ES-I3 (cell line): ENCODE results near the gene TIMM29.
"Not testable (repeated sequence)": the region's sequence is repeated elsewhere in the genome, so short reads cannot be mapped to it uniquely, and the experiment has no call there.

Experiments used
- H3K36me3 ChIP-seq: 2 replicates; pipeline ENCODE4 v1.6.1; 2013; ENCODE audit warnings: mild to moderate bottlenecking, low read length, control low read depth, moderate library complexity; ENCODE audit not compliant: insufficient read depth
- H3K4me1 ChIP-seq: 2 replicates; pipeline ENCODE4 v1.6.1; 2013; ENCODE audit warnings: mild to moderate bottlenecking, control low read depth, low read length; ENCODE audit not compliant: insufficient read depth
- H3K9ac ChIP-seq: 2 replicates; pipeline ENCODE4 v1.6.1; 2013; ENCODE audit warnings: low read depth, mild to moderate bottlenecking, low read length, moderate library complexity
- H3K9me3 ChIP-seq: 2 replicates; pipeline ENCODE4 v1.6.1; 2013; ENCODE audit warnings: mild to moderate bottlenecking, low read length, moderate library complexity; ENCODE audit not compliant: control insufficient read depth, insufficient read depth

TIMM29 gene

DNA sequence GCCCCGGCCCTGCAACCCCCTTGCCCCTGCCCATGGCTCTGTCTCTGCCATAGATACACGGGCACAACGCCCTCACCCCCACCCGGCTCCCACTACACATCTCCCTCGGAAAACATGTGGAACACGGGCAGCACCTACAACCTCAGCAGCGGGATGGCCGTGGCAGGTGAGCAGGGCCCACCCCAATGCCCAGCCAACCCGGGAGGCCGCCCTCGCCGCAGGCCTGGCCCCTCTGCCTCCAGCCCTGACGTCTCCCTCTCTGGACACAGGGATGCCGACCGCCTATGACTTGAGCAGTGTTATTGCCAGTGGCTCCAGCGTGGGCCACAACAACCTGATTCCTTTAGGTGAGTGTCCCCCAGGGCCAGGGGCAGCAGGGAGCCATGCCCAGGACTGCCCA, 7.8 kb upstream of the TIMM29 start:
- H3K9me3 ChIP-seq, result no peaks in the 10 kb centered on the region
- no peak overlapping the region for H3K9ac ChIP-seq
- H3K36me3 ChIP-seq, result peaks cover 11% of the 10 kb centered on the region
- H3K4me1 ChIP-seq, result no peaks in the 10 kb centered on the region

DNA sequence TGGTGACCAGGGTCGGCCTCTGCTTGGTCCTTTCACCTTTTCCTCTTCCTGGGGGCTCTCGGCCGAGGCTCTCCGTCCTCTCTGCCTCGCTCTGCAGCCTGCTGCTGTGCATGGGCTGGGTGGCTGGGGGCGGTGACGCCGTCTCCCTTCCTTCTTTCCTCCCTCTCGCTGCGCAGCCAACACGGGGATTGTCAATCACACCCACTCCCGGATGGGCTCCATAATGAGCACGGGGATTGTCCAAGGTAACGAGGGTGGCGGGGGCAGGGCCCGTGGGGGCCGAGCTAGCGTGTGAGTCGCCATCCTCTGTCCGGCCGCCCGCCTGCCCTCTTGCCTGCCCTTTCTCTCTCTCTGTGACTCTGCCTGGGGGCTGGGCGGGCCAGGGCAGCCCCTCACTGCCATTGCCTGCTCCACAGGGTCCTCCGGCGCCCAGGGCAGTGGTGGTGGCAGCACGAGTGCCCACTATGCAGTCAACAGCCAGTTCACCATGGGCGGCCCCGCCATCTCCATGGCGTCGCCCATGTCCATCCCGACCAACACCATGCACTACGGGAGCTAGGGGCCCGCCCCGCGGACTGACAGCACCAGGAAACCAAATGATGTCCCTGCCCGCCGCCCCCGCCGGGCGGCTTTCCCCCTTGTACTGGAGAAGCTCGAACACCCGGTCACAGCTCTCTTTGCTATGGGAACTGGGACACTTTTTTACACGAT, 7.3 kb upstream of the TIMM29 start:
- H3K4me1 ChIP-seq, result no peaks in the 10 kb centered on the region
- H3K9me3 ChIP-seq, result no peaks in the 10 kb centered on the region
- H3K9ac ChIP-seq, result no peak overlapping the region
- H3K36me3 ChIP-seq, result peaks cover 11% of the 10 kb centered on the region

DNA sequence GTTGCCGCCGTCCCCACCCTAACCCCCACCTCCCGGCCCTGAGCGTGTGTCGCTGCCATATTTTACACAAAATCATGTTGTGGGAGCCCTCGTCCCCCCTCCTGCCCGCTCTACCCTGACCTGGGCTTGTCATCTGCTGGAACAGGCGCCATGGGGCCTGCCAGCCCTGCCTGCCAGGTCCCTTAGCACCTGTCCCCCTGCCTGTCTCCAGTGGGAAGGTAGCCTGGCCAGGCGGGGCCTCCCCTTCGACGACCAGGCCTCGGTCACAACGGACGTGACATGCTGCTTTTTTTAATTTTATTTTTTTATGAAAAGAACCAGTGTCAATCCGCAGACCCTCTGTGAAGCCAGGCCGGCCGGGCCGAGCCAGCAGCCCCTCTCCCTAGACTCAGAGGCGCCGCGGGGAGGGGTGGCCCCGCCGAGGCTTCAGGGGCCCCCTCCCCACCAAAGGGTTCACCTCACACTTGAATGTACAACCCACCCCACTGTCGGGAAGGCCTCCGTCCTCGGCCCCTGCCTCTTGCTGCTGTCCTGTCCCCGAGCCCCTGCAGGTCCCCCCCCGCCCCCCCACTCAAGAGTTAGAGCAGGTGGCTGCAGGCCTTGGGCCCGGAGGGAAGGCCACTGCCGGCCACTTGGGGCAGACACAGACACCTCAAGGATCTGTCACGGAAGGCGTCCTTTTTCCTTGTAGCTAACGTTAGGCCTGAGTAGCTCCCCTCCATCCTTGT, 6.5 kb upstream of the TIMM29 start:
- Histone ChIP-seq H3K4me1 (no peaks in the 10 kb centered on the region), H3K9me3 (no peaks in the 10 kb centered on the region), H3K36me3 (peaks cover 6% of the 10 kb centered on the region), H3K9ac (no peak overlapping the region)

DNA sequence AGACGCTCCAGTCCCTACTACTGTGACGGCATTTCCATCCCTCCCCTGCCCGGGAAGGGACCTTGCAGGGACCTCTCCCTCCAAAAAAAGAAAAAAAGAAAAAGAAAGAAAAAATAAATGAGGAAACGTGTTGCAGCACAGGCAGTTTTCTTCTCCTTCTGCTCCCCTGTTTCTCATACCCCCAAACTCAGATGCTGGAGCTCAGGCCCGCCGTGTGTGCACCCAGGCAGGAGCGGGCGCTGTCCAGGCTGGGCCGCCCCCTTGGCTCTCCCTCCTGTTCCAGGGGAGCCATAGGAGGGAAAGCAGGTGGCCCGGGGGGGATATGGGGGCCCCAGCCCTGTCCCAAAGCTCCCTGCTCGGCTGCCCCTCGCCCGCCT, 6.0 kb upstream of the TIMM29 start:
- Histone ChIP-seq H3K9ac (no peak overlapping the region), H3K4me1 (no peaks in the 10 kb centered on the region), H3K36me3 (peaks cover 6% of the 10 kb centered on the region), H3K9me3 (no peaks in the 10 kb centered on the region)

DNA sequence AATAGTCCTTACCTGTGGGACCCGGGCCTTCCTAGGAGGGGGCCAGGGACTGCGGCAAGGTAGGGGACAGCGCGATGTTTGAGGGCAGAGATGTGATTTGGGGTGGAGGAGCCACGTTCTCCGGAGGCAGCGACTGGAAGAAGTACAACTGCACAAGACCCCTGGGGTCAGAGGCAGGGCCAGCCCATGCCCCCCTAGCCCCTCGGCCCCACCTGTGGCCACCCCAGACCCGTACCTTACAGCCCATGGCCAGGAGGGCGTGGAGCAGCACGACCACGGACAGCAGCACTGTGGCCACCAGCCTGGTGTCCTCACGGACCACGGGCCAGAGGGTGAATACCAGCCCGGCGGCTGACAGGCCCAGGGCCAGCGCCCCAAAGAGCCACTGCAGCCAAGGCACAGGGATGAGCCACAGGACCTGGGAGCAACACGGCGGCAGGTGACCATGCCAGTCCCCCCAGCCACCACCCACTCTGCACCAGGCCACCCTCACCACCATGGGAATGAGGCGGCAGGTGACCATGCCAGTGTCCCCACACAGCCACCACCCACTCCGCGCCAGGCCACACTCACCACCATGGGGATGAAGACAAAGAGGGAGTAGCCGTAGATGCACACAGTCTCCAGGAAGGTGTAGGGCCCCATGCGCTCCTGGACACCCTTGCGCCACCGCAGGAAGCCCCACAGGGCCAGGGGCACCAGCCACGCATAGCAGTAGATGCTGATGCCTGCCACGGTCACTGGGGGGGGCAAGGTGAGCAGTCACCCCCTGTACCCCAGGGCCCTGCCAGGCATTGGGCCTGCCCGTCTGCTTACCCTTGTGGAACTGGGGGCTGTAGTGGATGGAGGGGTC, 5.1 kb upstream of the TIMM29 start:
- no peaks in the 10 kb centered on the region for H3K4me1 ChIP-seq
- no peaks in the 10 kb centered on the region for H3K9me3 ChIP-seq
- H3K36me3 ChIP-seq, result peaks cover 6% of the 10 kb centered on the region
- no peak overlapping the region for H3K9ac ChIP-seq

DNA sequence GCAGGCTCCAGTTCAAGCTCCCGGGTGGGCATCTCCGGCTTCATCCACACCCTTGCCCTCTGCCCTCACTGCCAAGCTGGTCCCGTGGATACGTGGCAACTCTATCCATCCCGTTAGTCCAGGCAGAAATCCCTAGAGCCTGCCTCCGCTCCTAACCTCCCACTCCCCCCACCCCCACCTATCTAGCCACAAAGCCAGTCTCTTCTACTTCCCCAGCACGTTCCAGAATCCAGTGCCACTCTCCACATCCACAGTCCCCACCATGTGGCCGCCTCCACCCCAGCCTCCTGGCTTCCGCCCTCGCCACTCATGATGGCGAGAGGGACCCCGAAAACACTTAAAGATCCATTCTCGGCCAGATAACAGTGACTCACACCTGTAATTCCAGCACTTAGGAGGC, 4.0 kb upstream of the TIMM29 start:
- Histone ChIP-seq H3K36me3 (peaks cover 6% of the 10 kb centered on the region), H3K4me1 (no peaks in the 10 kb centered on the region), H3K9me3 (no peaks in the 10 kb centered on the region)

DNA sequence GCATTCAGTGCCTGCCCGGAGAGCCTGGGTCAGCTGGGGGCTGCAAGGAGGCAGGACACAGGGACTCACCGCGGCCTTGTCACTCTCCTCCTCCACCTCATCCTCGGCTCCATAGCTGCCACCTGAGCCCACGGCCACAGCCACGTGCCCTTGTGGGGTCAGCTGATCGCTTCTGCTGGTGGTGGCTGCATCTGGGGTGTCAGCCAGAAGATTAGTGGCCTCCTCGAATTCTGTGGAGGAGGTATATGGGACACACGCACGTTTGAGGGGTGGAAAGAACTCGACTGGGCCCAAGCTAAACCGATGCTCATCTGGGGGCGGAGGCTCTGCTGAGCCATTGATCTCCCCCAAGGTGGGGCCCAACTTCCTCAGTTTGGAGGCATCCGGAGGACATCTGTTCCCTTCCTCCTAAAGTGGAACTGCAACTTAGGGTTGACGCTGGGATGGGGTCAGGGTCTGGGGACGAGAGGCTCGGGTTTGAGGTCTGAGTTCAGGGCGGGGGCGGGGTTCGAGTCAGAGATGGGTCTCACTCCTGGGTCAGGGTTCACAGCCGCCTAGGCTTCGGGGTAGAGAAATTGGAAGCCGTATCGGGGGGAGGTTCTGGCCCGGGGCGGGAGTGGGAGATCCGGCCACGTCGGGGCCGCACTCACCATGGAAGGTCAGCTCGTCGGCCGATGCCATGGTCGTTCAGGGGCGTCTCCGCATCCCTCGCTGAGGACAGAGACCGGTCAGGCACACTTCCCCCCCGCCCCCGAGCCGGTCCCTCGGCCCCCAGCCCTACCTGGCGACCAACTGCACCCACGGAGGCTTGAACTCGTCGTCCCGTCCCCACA, 665 bp upstream of the TIMM29 start:
- Histone ChIP-seq H3K36me3 (peaks cover 4% of the 10 kb centered on the region), H3K9ac (peak overlapping the region; percentile 72), H3K4me1 (no peaks in the 10 kb centered on the region), H3K9me3 (no peaks in the 10 kb centered on the region)

More for the DNA sequence above, 4.0 kb upstream of the TIMM29 start:
- H3K9ac ChIP-seq, result no peak overlapping the region

DNA sequence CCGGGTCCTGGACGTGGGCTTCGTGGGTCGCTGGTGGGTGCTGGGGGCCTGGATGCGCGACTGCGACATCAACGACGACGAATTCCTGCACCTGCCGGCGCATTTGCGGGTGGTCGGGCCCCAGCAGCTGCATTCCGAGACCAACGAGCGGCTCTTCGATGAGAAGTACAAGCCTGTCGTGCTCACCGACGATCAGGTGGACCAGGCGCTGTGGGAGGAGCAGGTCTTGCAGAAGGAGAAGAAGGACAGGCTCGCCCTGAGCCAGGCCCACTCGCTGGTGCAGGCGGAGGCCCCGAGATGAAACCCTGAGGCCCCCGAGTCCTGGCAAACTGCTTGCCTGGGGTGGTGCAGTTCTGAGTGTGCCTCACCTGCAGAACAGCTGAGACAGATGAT, 787 bp downstream of the TIMM29 start:
- Histone ChIP-seq H3K9ac (peak overlapping the region; percentile 72), H3K9me3 (no peaks in the 10 kb centered on the region), H3K4me1 (no peaks in the 10 kb centered on the region), H3K36me3 (no peaks in the 10 kb centered on the region; the same call in 1 of the 2 replicates)

DNA sequence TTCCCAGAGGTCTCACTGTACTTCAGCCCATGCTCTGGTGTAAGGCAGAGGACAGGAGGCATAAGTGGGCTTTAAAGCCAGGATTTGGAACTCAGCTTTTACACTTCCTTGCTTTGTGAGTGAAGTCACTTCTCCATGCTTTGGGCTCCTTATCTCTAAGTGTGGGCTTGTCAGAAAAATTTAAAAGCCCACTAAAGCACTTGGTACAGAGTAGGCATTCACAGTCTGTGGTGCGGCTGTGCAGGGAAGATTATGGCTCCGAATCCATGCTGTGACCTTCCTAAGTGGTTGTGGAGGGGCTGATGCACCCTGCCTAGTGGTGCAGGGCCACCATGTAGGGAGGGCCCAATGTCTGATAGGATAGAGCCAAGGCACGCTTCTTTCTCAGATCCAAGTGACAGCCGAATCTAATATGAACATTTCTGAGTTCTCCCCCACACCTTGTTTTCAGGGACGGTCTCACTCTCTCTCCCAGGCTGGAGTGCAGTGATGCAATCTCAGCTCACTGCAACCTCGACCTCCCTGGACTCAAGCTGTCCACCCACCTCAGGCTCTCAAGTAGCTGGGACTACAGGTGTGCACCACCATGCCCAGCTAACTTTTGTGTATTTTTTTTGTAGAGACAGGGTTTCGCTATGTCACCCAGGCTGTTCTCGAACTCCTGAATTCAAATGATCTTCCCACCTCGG, 6.9 kb downstream of the TIMM29 start:
- H3K4me1 ChIP-seq, result peaks cover 6% of the 10 kb centered on the region
- no peaks in the 10 kb centered on the region; the same call in 1 of the 2 replicates for H3K36me3 ChIP-seq
- no peaks in the 10 kb centered on the region for H3K9me3 ChIP-seq
- no peak overlapping the region for H3K9ac ChIP-seq

DNA sequence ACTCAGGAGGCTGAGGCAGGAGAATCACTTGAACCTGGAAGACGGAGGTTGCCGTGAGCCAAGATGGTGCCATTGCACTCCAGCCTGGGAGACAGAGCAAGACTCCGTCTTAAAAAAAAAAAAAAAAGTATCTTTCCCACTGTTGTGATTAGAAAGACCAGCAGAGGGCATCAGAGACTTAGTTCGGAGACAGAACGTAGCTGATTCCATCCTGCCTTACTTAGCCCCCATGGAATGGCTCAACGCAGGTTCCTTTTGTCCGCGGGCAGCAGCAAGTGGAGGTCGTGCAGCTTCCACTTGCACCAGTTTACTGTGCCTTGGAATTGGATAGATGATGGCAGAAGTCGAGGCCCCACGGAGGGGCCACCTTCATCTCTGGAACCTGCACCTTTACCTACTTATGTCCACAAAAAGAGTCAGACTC, 8.1 kb downstream of the TIMM29 start:
- H3K9me3 ChIP-seq, result no peaks in the 10 kb centered on the region
- H3K9ac ChIP-seq, result peak overlapping the region; percentile 2
- H3K36me3 ChIP-seq, result no peaks in the 10 kb centered on the region
- peaks cover 6% of the 10 kb centered on the region for H3K4me1 ChIP-seq

DNA sequence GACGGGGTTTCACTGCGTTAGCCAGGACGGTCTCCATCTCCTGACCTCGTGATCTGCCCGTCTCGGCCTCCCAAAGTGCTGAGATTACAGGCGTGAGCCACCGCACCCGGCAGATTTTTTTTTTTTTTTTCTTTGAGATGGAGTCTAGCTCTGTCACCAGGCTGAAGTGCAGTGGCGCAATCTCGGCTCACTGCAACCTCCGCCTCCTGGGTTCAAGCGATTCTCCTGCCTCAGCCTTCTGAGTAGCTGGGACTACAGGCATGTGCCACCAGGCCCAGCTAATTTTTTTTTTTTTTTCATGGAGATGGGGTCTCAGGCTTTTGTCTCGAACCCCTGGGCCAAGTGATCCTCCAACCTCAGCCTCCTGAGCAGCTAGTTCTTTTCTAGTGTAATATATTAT, 13.0 kb downstream of the TIMM29 start:
- H3K9ac ChIP-seq, result not testable (repeated sequence)

DNA sequence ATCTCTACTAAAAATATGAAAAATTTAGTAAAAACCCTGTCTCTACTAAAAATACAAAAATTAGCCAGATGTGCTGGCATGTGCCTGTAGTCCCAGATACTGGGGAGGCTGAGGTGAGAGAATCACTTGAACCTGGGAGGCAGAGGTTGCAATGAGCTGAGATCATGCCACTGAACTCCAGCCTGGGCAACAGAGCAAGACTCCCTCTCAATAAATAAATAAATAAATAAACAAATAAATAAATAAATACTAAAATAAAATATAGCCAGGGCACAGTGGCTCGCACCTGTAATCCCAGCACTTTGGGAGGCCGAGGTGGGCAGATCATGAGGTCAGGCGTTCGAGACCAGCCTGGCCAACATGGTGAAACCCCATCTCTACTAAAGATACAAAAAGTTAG, 14.8 kb downstream of the TIMM29 start:
- not testable (repeated sequence) for H3K9ac ChIP-seq
- peaks cover 14% of the 10 kb centered on the region for H3K4me1 ChIP-seq

More for the DNA sequence above, 13.0 kb downstream of the TIMM29 start:
- not testable (repeated sequence) for H3K36me3 ChIP-seq, H3K9me3 ChIP-seq
- H3K4me1 ChIP-seq, result peaks cover 11% of the 10 kb centered on the region

DNA sequence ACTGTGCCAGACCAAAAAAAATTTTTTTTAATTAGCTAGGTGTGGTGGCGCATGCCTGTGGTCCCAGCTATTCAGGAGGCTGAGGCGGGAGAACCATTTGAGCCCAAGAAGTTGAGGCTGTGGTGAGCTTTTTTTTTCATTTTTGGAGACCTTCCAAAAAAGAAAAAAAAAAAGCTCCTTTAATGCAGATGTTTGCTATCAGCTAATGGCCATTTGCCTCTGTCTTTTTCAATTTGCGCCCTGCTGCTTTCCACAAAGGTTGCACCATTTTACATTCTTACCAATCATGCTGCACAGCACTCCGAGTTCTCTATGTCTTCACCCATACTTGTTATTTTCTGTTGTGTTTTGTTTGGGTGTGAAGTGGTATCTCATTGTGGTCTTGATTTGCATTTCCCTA, 16.7 kb downstream of the TIMM29 start:
- peaks cover 8% of the 10 kb centered on the region; the same call in 1 of the 2 replicates for H3K4me1 ChIP-seq
- H3K9ac ChIP-seq, result no peak overlapping the region
- no peaks in the 10 kb centered on the region for H3K9me3 ChIP-seq
- no peaks in the 10 kb centered on the region for H3K36me3 ChIP-seq

More for the DNA sequence above, 14.8 kb downstream of the TIMM29 start:
- H3K9me3 ChIP-seq, H3K36me3 ChIP-seq: not testable (repeated sequence)
